ENCODE measurements around the gene LOXL4.

LOXL4 gene

DNA sequence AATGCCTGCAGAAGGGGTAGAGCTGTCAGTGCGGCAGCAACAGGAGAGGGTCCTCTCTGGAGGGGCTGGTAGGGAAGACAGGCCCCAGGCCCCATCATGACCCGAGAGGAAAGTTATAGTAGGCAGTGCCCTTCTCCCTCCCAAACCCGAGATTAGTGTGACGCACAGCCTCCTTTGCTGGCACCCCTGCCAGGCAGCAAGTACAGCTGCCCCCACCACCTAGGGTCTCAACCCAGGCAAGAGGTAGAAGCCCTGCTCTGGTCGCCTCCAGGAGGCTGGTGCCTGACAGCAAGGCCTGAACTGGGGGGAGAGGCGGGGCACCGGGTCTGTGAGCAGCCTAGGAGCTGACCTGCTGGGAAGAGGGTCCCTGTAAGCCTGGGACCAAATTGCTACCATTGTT is 15.5 kb downstream of the LOXL4 start:
- TF ChIP-seq, protein P1, sequence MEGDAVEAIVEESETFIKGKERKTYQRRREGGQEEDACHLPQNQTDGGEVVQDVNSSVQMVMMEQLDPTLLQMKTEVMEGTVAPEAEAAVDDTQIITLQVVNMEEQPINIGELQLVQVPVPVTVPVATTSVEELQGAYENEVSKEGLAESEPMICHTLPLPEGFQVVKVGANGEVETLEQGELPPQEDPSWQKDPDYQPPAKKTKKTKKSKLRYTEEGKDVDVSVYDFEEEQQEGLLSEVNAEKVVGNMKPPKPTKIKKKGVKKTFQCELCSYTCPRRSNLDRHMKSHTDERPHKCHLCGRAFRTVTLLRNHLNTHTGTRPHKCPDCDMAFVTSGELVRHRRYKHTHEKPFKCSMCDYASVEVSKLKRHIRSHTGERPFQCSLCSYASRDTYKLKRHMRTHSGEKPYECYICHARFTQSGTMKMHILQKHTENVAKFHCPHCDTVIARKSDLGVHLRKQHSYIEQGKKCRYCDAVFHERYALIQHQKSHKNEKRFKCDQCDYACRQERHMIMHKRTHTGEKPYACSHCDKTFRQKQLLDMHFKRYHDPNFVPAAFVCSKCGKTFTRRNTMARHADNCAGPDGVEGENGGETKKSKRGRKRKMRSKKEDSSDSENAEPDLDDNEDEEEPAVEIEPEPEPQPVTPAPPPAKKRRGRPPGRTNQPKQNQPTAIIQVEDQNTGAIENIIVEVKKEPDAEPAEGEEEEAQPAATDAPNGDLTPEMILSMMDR (IDR thresholded peaks at IDR 0.05; ENCODE audit: extremely low read depth, missing control alignments): no peak
- peak; percentile 8 for DNase-seq (ENCODE audit: low spot score)

DNA sequence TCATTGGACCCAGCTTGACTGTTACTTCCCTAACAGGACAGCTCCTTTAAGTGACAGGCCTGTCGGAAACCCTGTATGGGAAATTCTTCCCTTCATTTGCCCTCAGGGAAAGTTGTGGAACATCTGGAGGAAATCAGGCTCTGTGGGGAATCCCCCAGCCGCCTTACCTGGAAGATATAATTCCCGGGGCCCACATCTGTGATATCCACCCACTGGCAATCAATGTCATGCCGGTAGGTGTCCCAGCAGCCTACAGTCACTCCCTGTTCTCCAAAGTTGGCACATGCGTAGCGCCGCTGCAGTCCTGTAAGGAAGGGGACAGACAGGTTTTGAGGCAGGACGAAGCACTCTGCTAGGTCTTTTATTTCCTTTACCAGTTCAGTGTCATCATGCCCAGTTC is 16.6 kb downstream of the LOXL4 start:
- TF ChIP-seq, protein P1 (IDR thresholded peaks at IDR 0.05; ENCODE audit: extremely low read depth, missing control alignments): no peak
- peak; percentile 5 for DNase-seq (ENCODE audit: low spot score)

DNA sequence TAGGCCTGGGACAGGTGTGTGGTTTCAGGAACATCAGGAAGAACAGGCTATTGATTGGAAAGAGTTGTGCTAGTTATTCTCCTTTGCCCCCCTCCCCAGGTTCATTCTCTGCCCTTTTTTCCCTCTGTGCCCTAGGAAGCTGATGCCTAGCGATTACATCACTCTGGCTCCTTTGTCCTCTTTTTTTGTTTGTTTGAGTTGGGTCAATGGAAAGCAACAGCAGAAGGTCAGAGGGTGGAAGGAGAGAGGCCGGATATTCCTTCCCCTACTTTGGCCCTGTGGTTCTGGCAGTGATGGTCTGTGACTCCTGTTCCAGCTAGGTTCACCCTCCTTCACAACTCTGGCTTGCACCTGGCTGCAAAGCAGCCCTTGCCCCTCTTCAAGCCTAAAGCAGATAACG is 18.9 kb downstream of the LOXL4 start:
- DNase-seq (ENCODE audit: low spot score): no peak
- TF ChIP-seq, protein P1 (IDR thresholded peaks at IDR 0.05; ENCODE audit: extremely low read depth, missing control alignments): no peak

DNA sequence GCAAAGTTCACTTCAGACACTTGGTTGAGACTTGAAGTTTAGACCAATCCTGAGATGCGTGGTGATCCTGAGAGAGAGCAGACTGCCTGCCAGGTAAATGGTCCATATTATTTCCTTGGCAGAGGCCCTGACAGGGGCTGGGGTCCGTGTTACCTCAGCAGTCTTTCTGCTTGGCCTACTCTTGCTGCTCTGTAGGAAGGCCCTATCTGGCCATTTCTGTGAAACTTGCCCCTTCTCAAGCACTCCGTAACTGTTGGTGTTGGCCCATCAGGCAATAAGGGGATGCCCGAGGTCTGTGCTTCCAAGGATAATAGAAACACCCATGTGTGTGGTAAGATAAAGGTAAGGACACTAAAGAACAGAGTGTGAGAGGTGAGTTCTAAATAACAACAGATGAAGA is 20.0 kb downstream of the LOXL4 start:
- TF ChIP-seq, protein P1 (IDR thresholded peaks at IDR 0.05; ENCODE audit: extremely low read depth, missing control alignments): no peak
- DNase-seq (ENCODE audit: low spot score): no peak

DNA sequence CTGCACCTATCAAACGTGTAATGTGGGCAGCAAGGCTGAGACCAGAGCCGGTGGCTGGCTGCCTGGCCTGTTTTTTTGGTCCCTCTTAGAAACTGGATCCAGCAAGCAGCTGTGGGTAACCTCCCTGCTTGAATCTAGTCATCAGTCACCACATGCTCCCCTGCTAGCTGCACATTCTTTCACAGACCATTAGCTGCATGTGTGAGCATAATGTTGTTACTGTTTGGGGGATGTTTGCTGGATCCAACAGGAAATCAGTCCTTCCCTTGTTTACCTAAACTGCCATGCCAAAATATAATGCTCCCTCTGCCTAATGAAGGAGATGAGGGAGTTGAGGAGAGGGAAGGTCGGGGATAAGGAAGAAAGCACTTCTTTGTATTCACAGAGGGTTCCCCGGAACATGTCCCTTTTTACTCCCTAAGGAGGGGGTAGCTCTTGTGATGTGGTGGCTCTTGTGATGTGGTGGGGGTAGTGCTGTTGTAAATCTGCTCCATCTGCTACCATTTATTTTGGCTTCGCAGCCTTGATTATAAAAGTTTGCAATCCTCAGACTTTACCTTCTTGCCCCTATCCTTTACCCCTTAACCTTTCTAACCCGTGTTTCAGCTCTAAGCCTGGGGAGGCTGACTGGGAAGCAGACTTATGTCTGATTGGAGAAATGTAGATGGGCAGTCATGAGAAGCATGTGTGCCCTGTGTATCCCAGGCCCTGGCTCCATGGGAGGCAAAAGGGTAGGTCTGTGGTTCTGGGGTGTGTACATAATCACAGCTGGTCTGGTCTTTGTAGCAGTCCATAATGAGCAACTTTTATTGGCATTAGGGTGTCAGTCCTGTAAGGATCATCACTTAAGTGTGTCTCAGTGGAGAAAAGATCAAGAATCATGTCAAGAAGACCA is 20.8 kb downstream of the LOXL4 start:
- no peak for DNase-seq (ENCODE audit: low spot score)
- TF ChIP-seq, protein P1 (IDR thresholded peaks at IDR 0.05; ENCODE audit: extremely low read depth, missing control alignments): no peak

DNA sequence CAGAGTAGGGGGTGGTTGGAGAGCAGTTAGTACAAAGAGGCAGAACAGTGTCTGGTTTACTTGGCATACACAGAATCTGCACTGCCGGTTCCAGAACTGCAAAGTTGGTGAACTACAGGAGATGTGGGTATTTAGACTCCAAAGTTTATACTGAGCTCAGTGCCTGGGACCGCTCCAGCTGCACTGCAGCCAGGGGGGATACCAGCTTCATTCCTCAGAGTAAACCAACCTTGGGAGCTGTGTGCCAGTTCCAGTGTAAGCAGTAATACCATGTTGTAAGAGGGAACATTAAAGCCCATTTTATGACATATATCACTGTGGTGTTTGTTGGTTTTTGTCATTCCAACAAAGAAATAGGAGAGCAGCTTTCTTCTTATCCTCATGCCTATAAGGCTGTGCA is 23.4 kb downstream of the LOXL4 start:
- TF ChIP-seq, protein P1 (IDR thresholded peaks at IDR 0.05; ENCODE audit: extremely low read depth, missing control alignments): no peak
- no peak for DNase-seq (ENCODE audit: low spot score)

DNA sequence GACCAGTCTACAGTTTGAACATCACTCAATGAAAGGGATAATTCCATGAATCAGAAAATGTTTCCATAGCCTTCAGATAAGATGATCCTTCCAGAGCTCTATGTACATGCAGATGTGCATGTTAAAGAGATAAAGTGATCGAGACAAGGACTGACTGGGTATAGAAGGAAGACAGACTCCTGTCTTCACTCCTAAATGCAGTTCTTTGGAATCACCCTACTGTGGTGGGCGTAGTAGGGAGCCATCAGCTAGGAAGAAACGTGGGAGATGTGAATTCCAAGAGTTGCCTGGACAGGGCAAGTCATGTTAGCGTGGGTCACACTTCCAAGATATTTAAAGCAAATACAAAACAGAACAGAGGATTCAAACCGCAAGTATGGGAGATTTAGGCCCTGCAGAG is 23.9 kb downstream of the LOXL4 start:
- TF ChIP-seq, protein P1 (IDR thresholded peaks at IDR 0.05; ENCODE audit: extremely low read depth, missing control alignments): no peak
- DNase-seq (ENCODE audit: low spot score): no peak

Measured in GM20000 (cell line).